GM12878 (cell line): ENCODE measurements around the gene CEP295NL. TPM values are rescaled to one million over a fixed set of nuclear protein-coding genes. Genes with fewer than 3 reads are reported as not detected.

Source experiments
- ATAC-seq: fragments of 200-7000 bp; cut with Tn5 transposase; 3 replicates; pipeline ENCODE4 v1.9.1; 2020; ENCODE audit warnings: mild to moderate bottlenecking, moderate library complexity
- BruUV-seq: library from RNA; stranded (reverse); fragments of 400-500 nt; replicated peaks from 2 replicates; lab custom pipeline; 2021; lab: Mats Ljungman, UMichigan
- CTCF ChIA-PET: fragments of 300-600 bp; sonication (Branson Sonifier 250); formaldehyde crosslinking; extraction: SDS; loops from one replicate; lab custom pipeline; 2021; ENCODE audit warnings: inconsistent platforms; lab: Yijun Ruan, JAX
- POLR2A ChIA-PET: fragments of 350-600 bp; formaldehyde crosslinking; extraction: SDS; loops from one replicate; lab custom pipeline; 2021; ENCODE audit warnings: inconsistent platforms; lab: Charles Lee
- RAD21 ChIA-PET: fragments of 300-600 bp; sonication (Branson Sonifier 250); formaldehyde crosslinking; loops from one replicate; lab custom pipeline; 2023; ENCODE audit warnings: antibody characterized with exemption; ENCODE audit not compliant: unreplicated experiment; lab: Charles Lee
- SMC1A ChIA-PET: fragments of 300-600 bp; sonication (Branson Sonifier 250); formaldehyde crosslinking; loops from one replicate; lab custom pipeline; 2023; ENCODE audit not compliant: unreplicated experiment, uncharacterized antibody; lab: Charles Lee
- DNase-seq: peaks from one replicate; pipeline ENCODE4 v3.0.0-alpha.2; 2011; ENCODE audit warnings: low read depth, low spot score
- FAIRE-seq: peaks from 3 replicates; lab custom pipeline; 2011; peaks lifted over from hg19 to GRCh38; lab: Jason Lieb, UNC
- H2AFZ ChIP-seq: 2 replicates; pipeline ENCODE4 v1.6.0; 2011; ENCODE audit warnings: low read depth, low read length, control low read depth; ENCODE audit not compliant: control insufficient read depth
- H3K27ac ChIP-seq: 2 replicates; pipeline ENCODE4 v1.5.1; 2011; ENCODE audit warnings: control low read depth; ENCODE audit not compliant: control insufficient read depth, insufficient read depth
- H3K27me3 ChIP-seq, 2 experiments: replicated peaks in 1 of 2; 2 replicates each; pipeline versions ENCODE4 v1.6.0 to v1.6.1; 2011; ENCODE audit warnings: low read length in 1 of 2; ENCODE audit not compliant: control insufficient read depth in 2 of 2, insufficient read depth in 2 of 2
- H3K36me3 ChIP-seq, 2 experiments: 2 replicates each; pipeline ENCODE4 v1.5.1; 2011; ENCODE audit warnings: low read length in 1 of 2; ENCODE audit not compliant: control insufficient read depth in 2 of 2, insufficient read depth in 2 of 2
- H3K4me1 ChIP-seq: 2 replicates; pipeline ENCODE4 v1.6.1; 2011; ENCODE audit warnings: mild to moderate bottlenecking, low read length, moderate library complexity, mixed read lengths; ENCODE audit not compliant: control insufficient read depth, insufficient read depth
- H3K4me2 ChIP-seq: 2 replicates; pipeline ENCODE4 v1.6.0; 2011; ENCODE audit warnings: control low read depth; ENCODE audit not compliant: control insufficient read depth, insufficient read depth
- H3K4me3 ChIP-seq: fragments of 200-600 bp; sonication (generic); 2 replicates; pipeline ENCODE4 v1.5.1; 2016
- H3K79me2 ChIP-seq: 2 replicates; pipeline ENCODE4 v1.6.0; 2011; ENCODE audit warnings: low read length; ENCODE audit not compliant: control insufficient read depth, insufficient read depth
- H3K9ac ChIP-seq: 2 replicates; pipeline ENCODE4 v1.8.0; 2011; ENCODE audit warnings: low read length, control low read depth, mixed read lengths; ENCODE audit not compliant: control insufficient read depth, insufficient read depth
- H3K9me3 ChIP-seq: replicated peaks from 3 replicates; pipeline ENCODE4 v1.5.1; 2011; ENCODE audit warnings: mild to moderate bottlenecking, low read length; ENCODE audit not compliant: control insufficient read depth, insufficient read depth
- H4K20me1 ChIP-seq: 2 replicates; pipeline ENCODE4 v1.6.0; 2011; ENCODE audit not compliant: control insufficient read depth, insufficient read depth
- EZH2 ChIP-seq: IDR thresholded peaks from 2 replicates; pipeline ENCODE4 v1.6.1; 2012; ENCODE audit warnings: low read depth, mild to moderate bottlenecking, control low read depth, inconsistent platforms, low read length, borderline replicate concordance; ENCODE audit not compliant: control insufficient read depth
- FOXK2 ChIP-seq: fragments of 450-650 bp; IDR thresholded peaks from 2 replicates; pipeline ENCODE4 v1.6.1; 2017; ENCODE audit warnings: mild to moderate bottlenecking, moderate library complexity
- FOXM1 ChIP-seq: IDR thresholded peaks from 2 replicates; pipeline ENCODE4 v1.6.1; 2012; ENCODE audit warnings: low read depth, mild to moderate bottlenecking, inconsistent platforms, low read length, moderate library complexity
- IKZF2 ChIP-seq, 2 experiments: fragments of 450-650 bp; IDR thresholded peaks; 2 replicates each; pipeline ENCODE4 v1.6.1; 2017; ENCODE audit warnings: mild to moderate bottlenecking in 2 of 2, moderate library complexity in 2 of 2
- KLF5 ChIP-seq: fragments of 450-650 bp; IDR thresholded peaks from 2 replicates; pipeline ENCODE4 v1.6.1; 2014; ENCODE audit warnings: mild to moderate bottlenecking; ENCODE audit not compliant: partially characterized antibody
- MTA2 ChIP-seq: fragments of 450-650 bp; IDR thresholded peaks from 2 replicates; pipeline ENCODE4 v1.6.1; 2016; ENCODE audit warnings: low read depth, mild to moderate bottlenecking, moderate library complexity
- NR2C1 ChIP-seq: fragments of 450-650 bp; IDR thresholded peaks from 2 replicates; pipeline ENCODE4 v1.6.1; 2017; ENCODE audit warnings: antibody characterized with exemption, mild to moderate bottlenecking, moderate library complexity
- RUNX3 ChIP-seq: IDR thresholded peaks from 2 replicates; pipeline ENCODE4 v1.6.1; 2012; ENCODE audit warnings: low read length, inconsistent platforms
- WGBS: methylation state at CpG from one replicate; pipeline ENCODE4 v1.1.6; 2016; ENCODE audit warnings: low lambda C conversion rate; ENCODE audit not compliant: insufficient replicate concordance, insufficient coverage; ENCODE audit errors: missing lambda C conversion rate; 5-methylcytosine and 5-hydroxymethylcytosine counted together
- in situ Hi-C: fragments of 300-500 bp; cut with MboI; formaldehyde crosslinking; loops from 9 replicates; pipeline ENCODE4 v1.14.3; 2018; ENCODE audit warnings: mixed read lengths
- intact Hi-C: fragments of 100-400 bp; cut with micrococcal nuclease; formaldehyde crosslinking; loops from one replicate; pipeline ENCODE4 v1.14.2; 2022; ENCODE audit not compliant: unreplicated experiment
- polyA plus RNA-seq, 11 experiments: library from polyadenylated mRNA; depleted of rRNA in 4 of 11; unstranded in 6 of 11; stranded (reverse) in 5 of 11; fragments of >200 nt; fragmentation: Nextera tagmentation in 4 of 11; fragmentation: Illumina TruSeq in 1 of 11; extraction: Ambion mirVana in 4 of 11; extraction: Trizol in 1 of 11; gene quantifications; 1 replicate in 1 of 11; 2 replicates in 10 of 11; pipeline versions ENCODE4 v1.2.1 to v1.2.3, GENCODE V29; 2011 to 2016; ENCODE audit warnings: inconsistent platforms in 2 of 11, missing spikeins in 2 of 11, low read depth in 1 of 11
- total RNA-seq, 4 experiments: library from RNA; depleted of rRNA in 3 of 4; stranded (reverse); fragments of >200 nt in 3 of 4; fragmentation: Illumina TruSeq in 1 of 4; extraction: Trizol in 1 of 4; gene quantifications; 2 replicates each; pipeline versions ENCODE4 v1.2.1 to v1.2.3, GENCODE V29; 2013 to 2021
- TF ChIP-seq, protein P1 (sequence below): fragments of 450-650 bp; IDR thresholded peaks from 2 replicates; pipeline ENCODE4 v1.6.1; 2017; ENCODE audit warnings: mild to moderate bottlenecking, low read depth, inconsistent platforms; ENCODE audit not compliant: poor library complexity, severe bottlenecking
- TF ChIP-seq, protein P2 (sequence below): fragments of 450-650 bp; IDR thresholded peaks from 2 replicates; pipeline ENCODE4 v1.6.1; 2016; ENCODE audit warnings: mild to moderate bottlenecking, moderate library complexity, borderline replicate concordance
- TF ChIP-seq, protein P3 (sequence below): IDR thresholded peaks from 2 replicates; pipeline ENCODE4 v1.6.1; 2011; ENCODE audit warnings: low read depth, mild to moderate bottlenecking, low read length, moderate library complexity, borderline replicate concordance; ENCODE audit errors: extremely low read depth
- TF ChIP-seq, protein P4 (sequence below): fragments of 450-650 bp; formaldehyde crosslinking; IDR thresholded peaks from 2 replicates; pipeline ENCODE4 v1.4.0; 2020; ENCODE audit warnings: mild to moderate bottlenecking, moderate library complexity

CEP295NL gene
- total and polyA plus RNA-seq, 10 of the 15 experiments (the other 5 are each of a cell fraction or from before 2014, with no cell fraction given), result not detected

DNA sequence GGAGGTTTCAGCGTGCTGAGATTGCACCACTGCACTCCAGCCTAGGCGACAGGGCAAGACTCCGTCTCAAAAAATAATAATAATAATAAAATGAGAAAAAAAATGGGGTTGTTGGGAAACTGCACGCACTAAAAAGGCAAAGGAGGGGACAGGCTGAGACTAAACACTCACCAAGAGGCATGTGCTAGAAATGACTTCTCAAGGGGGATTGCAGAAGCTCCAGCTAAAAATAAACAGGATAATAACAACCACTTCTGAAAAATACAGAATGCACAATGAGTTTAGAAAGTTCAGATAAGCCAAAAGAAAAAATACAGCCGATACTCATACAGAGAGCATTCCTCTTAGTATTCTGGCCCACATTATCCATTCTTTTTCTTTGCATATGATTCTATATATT lies 37.3 kb upstream of the CEP295NL start:
- no peak overlapping the region for H2AFZ ChIP-seq
- H4K20me1 ChIP-seq, result no peaks in the 10 kb centered on the region
- POLR2A ChIA-PET, result no interaction called here
- no peak for FAIRE-seq
- H3K9me3 ChIP-seq, result no peaks in the 10 kb centered on the region
- no peak overlapping the region for H3K9ac ChIP-seq
- in situ Hi-C loops, result no loop called here
- BruUV-seq, result no TSS peak
- H3K27ac ChIP-seq, result no peak overlapping the region
- RAD21 ChIA-PET, result no interaction called here
- CTCF ChIA-PET, result no interaction called here
- no peak overlapping the region for H3K4me2 ChIP-seq
- H3K4me1 ChIP-seq, result no peaks in the 10 kb centered on the region
- TF ChIP-seq, protein P1, sequence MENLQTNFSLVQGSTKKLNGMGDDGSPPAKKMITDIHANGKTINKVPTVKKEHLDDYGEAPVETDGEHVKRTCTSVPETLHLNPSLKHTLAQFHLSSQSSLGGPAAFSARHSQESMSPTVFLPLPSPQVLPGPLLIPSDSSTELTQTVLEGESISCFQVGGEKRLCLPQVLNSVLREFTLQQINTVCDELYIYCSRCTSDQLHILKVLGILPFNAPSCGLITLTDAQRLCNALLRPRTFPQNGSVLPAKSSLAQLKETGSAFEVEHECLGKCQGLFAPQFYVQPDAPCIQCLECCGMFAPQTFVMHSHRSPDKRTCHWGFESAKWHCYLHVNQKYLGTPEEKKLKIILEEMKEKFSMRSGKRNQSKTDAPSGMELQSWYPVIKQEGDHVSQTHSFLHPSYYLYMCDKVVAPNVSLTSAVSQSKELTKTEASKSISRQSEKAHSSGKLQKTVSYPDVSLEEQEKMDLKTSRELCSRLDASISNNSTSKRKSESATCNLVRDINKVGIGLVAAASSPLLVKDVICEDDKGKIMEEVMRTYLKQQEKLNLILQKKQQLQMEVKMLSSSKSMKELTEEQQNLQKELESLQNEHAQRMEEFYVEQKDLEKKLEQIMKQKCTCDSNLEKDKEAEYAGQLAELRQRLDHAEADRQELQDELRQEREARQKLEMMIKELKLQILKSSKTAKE, result no peak
- TF ChIP-seq, protein P2, sequence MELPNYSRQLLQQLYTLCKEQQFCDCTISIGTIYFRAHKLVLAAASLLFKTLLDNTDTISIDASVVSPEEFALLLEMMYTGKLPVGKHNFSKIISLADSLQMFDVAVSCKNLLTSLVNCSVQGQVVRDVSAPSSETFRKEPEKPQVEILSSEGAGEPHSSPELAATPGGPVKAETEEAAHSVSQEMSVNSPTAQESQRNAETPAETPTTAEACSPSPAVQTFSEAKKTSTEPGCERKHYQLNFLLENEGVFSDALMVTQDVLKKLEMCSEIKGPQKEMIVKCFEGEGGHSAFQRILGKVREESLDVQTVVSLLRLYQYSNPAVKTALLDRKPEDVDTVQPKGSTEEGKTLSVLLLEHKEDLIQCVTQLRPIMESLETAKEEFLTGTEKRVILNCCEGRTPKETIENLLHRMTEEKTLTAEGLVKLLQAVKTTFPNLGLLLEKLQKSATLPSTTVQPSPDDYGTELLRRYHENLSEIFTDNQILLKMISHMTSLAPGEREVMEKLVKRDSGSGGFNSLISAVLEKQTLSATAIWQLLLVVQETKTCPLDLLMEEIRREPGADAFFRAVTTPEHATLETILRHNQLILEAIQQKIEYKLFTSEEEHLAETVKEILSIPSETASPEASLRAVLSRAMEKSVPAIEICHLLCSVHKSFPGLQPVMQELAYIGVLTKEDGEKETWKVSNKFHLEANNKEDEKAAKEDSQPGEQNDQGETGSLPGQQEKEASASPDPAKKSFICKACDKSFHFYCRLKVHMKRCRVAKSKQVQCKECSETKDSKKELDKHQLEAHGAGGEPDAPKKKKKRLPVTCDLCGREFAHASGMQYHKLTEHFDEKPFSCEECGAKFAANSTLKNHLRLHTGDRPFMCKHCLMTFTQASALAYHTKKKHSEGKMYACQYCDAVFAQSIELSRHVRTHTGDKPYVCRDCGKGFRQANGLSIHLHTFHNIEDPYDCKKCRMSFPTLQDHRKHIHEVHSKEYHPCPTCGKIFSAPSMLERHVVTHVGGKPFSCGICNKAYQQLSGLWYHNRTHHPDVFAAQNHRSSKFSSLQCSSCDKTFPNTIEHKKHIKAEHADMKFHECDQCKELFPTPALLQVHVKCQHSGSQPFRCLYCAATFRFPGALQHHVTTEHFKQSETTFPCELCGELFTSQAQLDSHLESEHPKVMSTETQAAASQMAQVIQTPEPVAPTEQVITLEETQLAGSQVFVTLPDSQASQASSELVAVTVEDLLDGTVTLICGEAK, result no peak
- no peak for TF ChIP-seq NR2C1
- TF ChIP-seq MTA2, result no peak
- TF ChIP-seq, protein P3, sequence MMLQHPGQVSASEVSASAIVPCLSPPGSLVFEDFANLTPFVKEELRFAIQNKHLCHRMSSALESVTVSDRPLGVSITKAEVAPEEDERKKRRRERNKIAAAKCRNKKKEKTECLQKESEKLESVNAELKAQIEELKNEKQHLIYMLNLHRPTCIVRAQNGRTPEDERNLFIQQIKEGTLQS, result no peak
- TF ChIP-seq FOXK2, result no peak
- TF ChIP-seq KLF5, result no peak
- no peak for TF ChIP-seq RUNX3
- no peak for TF ChIP-seq IKZF2 (IDR thresholded peaks at IDR 0.05)
- TF ChIP-seq EZH2, result no peak
- TF ChIP-seq, protein P4, sequence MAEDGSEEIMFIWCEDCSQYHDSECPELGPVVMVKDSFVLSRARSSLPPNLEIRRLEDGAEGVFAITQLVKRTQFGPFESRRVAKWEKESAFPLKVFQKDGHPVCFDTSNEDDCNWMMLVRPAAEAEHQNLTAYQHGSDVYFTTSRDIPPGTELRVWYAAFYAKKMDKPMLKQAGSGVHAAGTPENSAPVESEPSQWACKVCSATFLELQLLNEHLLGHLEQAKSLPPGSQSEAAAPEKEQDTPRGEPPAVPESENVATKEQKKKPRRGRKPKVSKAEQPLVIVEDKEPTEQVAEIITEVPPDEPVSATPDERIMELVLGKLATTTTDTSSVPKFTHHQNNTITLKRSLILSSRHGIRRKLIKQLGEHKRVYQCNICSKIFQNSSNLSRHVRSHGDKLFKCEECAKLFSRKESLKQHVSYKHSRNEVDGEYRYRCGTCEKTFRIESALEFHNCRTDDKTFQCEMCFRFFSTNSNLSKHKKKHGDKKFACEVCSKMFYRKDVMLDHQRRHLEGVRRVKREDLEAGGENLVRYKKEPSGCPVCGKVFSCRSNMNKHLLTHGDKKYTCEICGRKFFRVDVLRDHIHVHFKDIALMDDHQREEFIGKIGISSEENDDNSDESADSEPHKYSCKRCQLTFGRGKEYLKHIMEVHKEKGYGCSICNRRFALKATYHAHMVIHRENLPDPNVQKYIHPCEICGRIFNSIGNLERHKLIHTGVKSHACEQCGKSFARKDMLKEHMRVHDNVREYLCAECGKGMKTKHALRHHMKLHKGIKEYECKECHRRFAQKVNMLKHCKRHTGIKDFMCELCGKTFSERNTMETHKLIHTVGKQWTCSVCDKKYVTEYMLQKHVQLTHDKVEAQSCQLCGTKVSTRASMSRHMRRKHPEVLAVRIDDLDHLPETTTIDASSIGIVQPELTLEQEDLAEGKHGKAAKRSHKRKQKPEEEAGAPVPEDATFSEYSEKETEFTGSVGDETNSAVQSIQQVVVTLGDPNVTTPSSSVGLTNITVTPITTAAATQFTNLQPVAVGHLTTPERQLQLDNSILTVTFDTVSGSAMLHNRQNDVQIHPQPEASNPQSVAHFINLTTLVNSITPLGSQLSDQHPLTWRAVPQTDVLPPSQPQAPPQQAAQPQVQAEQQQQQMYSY (CRISPR knock-in tag), result no peak
- TF ChIP-seq FOXM1, result no peak
- TF ChIP-seq, all 136 proteins: peak for 0
- Histone ChIP-seq H3K36me3 (no peaks in the 10 kb centered on the region), H3K4me3 (no peak overlapping the region), H3K27me3 (peaks cover 0 to 5% of the 10 kb centered on the region in 2 experiments; a peak in 2 of 4 replicates), H3K79me2 (no peaks in the 10 kb centered on the region)
- DNase-seq (no peak), ATAC-seq (no peak)
- intact Hi-C loops, result no loop called here
- SMC1A ChIA-PET, result no interaction called here
- 53% methylated on average over 5 of the region's 5 CpGs for WGBS
